ENCODE results near the gene FAM20C. TPM values are rescaled to one million over a fixed set of nuclear protein-coding genes. Genes with fewer than 3 reads are reported as not detected.
A peak's percentile ranks its signal among the peaks of the same experiment; 100 is the strongest.

The FAM20C gene
- total RNA-seq, 4 donors from 2014 or later: 46.5 to 79.2 (median 69.8) TPM

DNA sequence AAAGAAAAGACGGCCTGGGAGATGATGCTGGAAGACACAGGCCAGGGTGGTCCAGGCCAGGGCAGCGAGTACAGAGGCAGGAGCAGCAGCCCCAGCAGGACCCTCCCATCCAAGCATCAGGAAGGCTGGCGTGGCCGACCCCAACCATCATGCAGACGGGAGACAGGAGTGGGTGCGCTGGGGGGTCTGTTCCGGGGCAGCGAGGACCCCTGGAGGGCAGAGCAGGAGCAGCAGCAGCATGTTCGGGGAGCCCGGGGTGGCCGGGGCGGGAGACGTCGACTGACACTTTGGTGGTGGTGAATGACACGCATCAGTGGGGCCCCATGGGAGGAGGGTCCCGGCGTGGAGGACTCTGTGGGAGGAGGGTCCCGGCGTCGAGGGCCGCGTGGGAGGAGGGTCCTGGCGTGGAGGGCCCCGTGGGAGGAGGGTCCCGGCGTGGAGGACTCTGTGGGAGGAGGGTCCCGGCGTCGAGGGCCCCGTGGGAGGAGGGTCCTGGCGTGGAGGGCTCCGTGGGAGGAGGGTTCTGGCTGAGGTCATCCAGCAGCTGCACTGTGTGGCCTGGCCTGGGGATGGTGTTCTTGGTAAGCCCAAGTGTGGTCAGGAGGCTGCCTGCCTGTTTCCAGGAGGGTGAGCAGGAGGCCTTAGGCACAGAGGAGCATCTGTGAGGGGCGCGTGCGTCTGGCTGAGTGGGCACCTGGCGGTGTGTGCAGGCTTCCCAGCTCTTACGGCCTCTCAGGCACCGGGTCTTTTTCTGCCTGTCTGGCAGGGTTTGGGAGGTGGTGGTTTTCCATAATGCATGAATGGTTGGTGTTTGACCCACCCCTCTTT, 38.9 kb downstream of the FAM20C start:
- H3K4me3 ChIP-seq: no peak overlapping the region
- TF ChIP-seq POLR2AphosphoS5 (IDR thresholded peaks at IDR 0.05) (no peak), POLR2A (IDR thresholded peaks at IDR 0.05; ENCODE audit: low read depth) (no peak), EP300 (IDR thresholded peaks at IDR 0.05) (no peak)
- TF ChIP-seq, protein P1, sequence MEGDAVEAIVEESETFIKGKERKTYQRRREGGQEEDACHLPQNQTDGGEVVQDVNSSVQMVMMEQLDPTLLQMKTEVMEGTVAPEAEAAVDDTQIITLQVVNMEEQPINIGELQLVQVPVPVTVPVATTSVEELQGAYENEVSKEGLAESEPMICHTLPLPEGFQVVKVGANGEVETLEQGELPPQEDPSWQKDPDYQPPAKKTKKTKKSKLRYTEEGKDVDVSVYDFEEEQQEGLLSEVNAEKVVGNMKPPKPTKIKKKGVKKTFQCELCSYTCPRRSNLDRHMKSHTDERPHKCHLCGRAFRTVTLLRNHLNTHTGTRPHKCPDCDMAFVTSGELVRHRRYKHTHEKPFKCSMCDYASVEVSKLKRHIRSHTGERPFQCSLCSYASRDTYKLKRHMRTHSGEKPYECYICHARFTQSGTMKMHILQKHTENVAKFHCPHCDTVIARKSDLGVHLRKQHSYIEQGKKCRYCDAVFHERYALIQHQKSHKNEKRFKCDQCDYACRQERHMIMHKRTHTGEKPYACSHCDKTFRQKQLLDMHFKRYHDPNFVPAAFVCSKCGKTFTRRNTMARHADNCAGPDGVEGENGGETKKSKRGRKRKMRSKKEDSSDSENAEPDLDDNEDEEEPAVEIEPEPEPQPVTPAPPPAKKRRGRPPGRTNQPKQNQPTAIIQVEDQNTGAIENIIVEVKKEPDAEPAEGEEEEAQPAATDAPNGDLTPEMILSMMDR (IDR thresholded peaks at IDR 0.05): peak; percentile 26 to 44 (median 31)
- intact Hi-C loops (cut with DNase I): loop anchor here (5.0 kb wide), 1 partner anchor 39 kb away; the partner anchor contains the start of gene FAM20C
- H3K27me3 ChIP-seq: no peaks in the 10 kb centered on the region
- DNase-seq (ENCODE audit: extremely low spot score): no peak
- WGBS: 73% methylated on average over 35 of the region's 38 CpGs
- H3K9me3 ChIP-seq: no peaks in the 10 kb centered on the region
- peak overlapping the region; percentile 89 to 98 (median 96) for H3K27ac ChIP-seq (replicated peaks in 1 of 4)
- peaks cover 77 to 100% (median 99%) of the 10 kb centered on the region in 4 donors for H3K4me1 ChIP-seq
- peaks cover 0 to 2% (median under 1%) of the 10 kb centered on the region in 4 donors for H3K36me3 ChIP-seq

GRCh38 chr7:231858-232246, 39.5 kb downstream of the FAM20C start:
- Histone ChIP-seq H3K4me3 (no peak overlapping the region), H3K9me3 (no peaks in the 10 kb centered on the region), H3K4me1 (peaks cover 79 to 100% (median 99%) of the 10 kb centered on the region in 4 donors), H3K27ac (replicated peaks in 1 of 4) (peak overlapping the region; percentile 89 to 98 (median 96)), H3K36me3 (no peaks in the 10 kb centered on the region), H3K27me3 (no peaks in the 10 kb centered on the region)
- WGBS: 83% methylated on average over 20 of the region's 21 CpGs
- intact Hi-C loops (cut with DNase I): loop anchor here (5.0 kb wide), 1 partner anchor 40 kb away; the partner anchor contains the start of gene FAM20C
- DNase-seq (ENCODE audit: extremely low spot score): no peak
- no peak for TF ChIP-seq POLR2AphosphoS5 (IDR thresholded peaks at IDR 0.05)
- TF ChIP-seq, protein P1 (IDR thresholded peaks at IDR 0.05): no peak
- TF ChIP-seq EP300 (IDR thresholded peaks at IDR 0.05): no peak
- TF ChIP-seq POLR2A (IDR thresholded peaks at IDR 0.05; ENCODE audit: low read depth): no peak

DNA sequence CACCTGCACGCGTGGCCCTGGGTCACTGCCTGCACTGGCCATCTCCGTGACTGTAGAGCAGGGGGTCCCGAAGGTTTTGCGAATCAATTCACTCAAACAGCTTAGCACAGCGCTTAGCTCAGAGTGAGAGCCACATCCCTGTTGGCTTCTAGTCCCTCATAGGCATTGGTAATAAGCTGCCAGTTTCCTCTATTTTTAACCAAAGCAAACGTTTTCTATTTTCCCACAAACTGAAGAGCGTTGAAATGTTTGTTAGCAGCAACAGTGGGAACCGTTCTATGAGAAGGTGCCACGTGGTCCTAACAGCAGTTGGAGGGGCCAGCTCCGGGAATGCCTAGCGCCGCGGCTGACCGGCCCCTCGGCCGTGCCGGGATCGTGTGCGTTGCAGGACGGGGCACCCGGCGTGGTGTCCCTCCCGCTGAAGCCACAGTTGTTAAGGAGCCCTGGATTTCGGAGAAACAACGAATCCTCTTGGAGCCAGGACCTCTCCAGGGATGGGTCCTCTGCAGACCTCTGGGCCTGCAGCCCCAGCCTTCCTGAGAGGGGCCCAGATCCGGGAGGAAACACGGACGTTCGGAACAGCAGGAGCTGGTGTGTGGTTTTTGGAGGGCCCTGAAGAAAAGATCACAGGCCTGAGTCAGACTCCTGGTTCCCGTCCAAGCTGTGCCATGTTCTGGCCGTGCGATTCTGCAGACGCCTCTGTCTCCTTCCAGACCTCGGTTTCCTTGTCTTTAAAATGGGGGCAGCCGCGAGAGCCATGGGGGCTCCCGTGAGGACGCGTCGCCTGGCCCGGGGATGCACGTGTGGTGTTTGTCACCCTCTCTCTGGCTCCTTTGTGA, 40.3 kb downstream of the FAM20C start:
- DNase-seq (ENCODE audit: extremely low spot score): no peak
- intact Hi-C loops (cut with DNase I): loop anchor here (5.0 kb wide), 1 partner anchor 40 kb away; the partner anchor contains the start of gene FAM20C
- 74% methylated on average over 37 of the region's 43 CpGs for WGBS
- no peak overlapping the region for H3K4me3 ChIP-seq
- peaks cover 79 to 96% (median 92%) of the 10 kb centered on the region in 4 donors for H3K4me1 ChIP-seq
- no peaks in the 10 kb centered on the region for H3K27me3 ChIP-seq
- H3K36me3 ChIP-seq: no peaks in the 10 kb centered on the region
- H3K27ac ChIP-seq (replicated peaks in 1 of 4): peak overlapping the region; percentile 89 to 98 (median 96)
- TF ChIP-seq POLR2AphosphoS5 (IDR thresholded peaks at IDR 0.05): peak in 1 of 2 donors; percentile 19
- TF ChIP-seq EP300 (IDR thresholded peaks at IDR 0.05): no peak
- TF ChIP-seq, protein P1 (IDR thresholded peaks at IDR 0.05): no peak
- no peaks in the 10 kb centered on the region for H3K9me3 ChIP-seq

GRCh38 chr7:233249-234035, 41.1 kb downstream of the FAM20C start:
- H3K27ac ChIP-seq (replicated peaks in 1 of 4): peak overlapping the region; percentile 89 to 98 (median 96)

More at GRCh38 chr7:233249-234035, 41.1 kb downstream of the FAM20C start:
- 62% methylated on average over 16 of the region's 27 CpGs for WGBS
- TF ChIP-seq, protein P1 (IDR thresholded peaks at IDR 0.05): no peak
- no peak for TF ChIP-seq EP300 (IDR thresholded peaks at IDR 0.05)
- no peaks in the 10 kb centered on the region for H3K9me3 ChIP-seq
- intact Hi-C loops (cut with DNase I): loop anchor here (5.0 kb wide), 1 partner anchor 41 kb away; the partner anchor contains the start of gene FAM20C
- H3K4me1 ChIP-seq: peaks cover 72 to 88% (median 84%) of the 10 kb centered on the region in 4 donors
- no peak for DNase-seq (ENCODE audit: extremely low spot score)
- peak overlapping the region in 3 of 4 donors; percentile 37 to 47 (median 38) for H3K4me3 ChIP-seq
- no peaks in the 10 kb centered on the region for H3K27me3 ChIP-seq
- H3K36me3 ChIP-seq: no peaks in the 10 kb centered on the region
